Natural killer cell (primary cell): Measurements from ENCODE around the gene PHACTR4. TPM values are rescaled to one million over a fixed set of nuclear protein-coding genes. Genes with fewer than 3 reads are reported as not detected.

Experiments
- ATAC-seq, 3 donors: fragments of 150-1000 bp in 2 of 3; fragments of 200-7000 bp in 1 of 3; cut with Tn5 transposase; 1 replicate in 1 of 3; 2 replicates in 2 of 3; pipeline ENCODE4 v1.10.0; 2021; ENCODE audit warnings: mild to moderate bottlenecking in 2 of 3, moderate library complexity in 2 of 3
- DNase-seq, 2 donors: peaks; one replicate each; pipeline versions ENCODE4 v3.0.0 to v3.0.0-alpha.2; 2013 to 2021; ENCODE audit warnings: mixed read lengths in 1 of 2
- H3K27ac ChIP-seq: one replicate; pipeline ENCODE4 v1.5.1; 2013; ENCODE audit warnings: mild to moderate bottlenecking, low read length
- H3K27me3 ChIP-seq: one replicate; pipeline ENCODE4 v1.6.1; 2013; ENCODE audit warnings: low read length; ENCODE audit not compliant: control insufficient read depth, insufficient read depth
- H3K36me3 ChIP-seq: one replicate; pipeline ENCODE4 v1.6.1; 2013; ENCODE audit warnings: low read length; ENCODE audit not compliant: control insufficient read depth, insufficient read depth
- H3K4me1 ChIP-seq: one replicate; pipeline ENCODE4 v1.6.1; 2013; ENCODE audit warnings: low read length; ENCODE audit not compliant: control insufficient read depth, insufficient read depth
- H3K4me3 ChIP-seq: one replicate; pipeline ENCODE4 v1.5.1; 2013; ENCODE audit warnings: low read length
- H3K9me3 ChIP-seq: one replicate; pipeline ENCODE4 v1.6.1; 2013; ENCODE audit warnings: low read length; ENCODE audit not compliant: control insufficient read depth, insufficient read depth
- H3K27ac Mint-ChIP-seq, 2 donors: one replicate each; pipeline ENCODE4 v1.8.0; 2022; ENCODE audit warnings: mild to moderate bottlenecking in 2 of 2, mixed read lengths in 2 of 2, moderate library complexity in 1 of 2
- H3K27me3 Mint-ChIP-seq, 2 donors: one replicate each; pipeline ENCODE4 v1.8.0; 2022; ENCODE audit warnings: low read depth in 2 of 2, mixed read lengths in 2 of 2
- H3K36me3 Mint-ChIP-seq: one replicate; pipeline ENCODE4 v1.8.0; 2022; ENCODE audit warnings: mixed read lengths
- H3K4me1 Mint-ChIP-seq, 2 donors: one replicate each; pipeline ENCODE4 v1.8.0; 2022; ENCODE audit warnings: mixed read lengths in 2 of 2
- H3K4me3 Mint-ChIP-seq: one replicate; pipeline ENCODE4 v1.8.0; 2022; ENCODE audit warnings: mild to moderate bottlenecking, moderate library complexity, mixed read lengths
- H3K9me3 Mint-ChIP-seq, 2 donors: one replicate each; pipeline ENCODE4 v1.8.0; 2022; ENCODE audit warnings: mixed read lengths in 2 of 2
- WGBS: methylation state at CpG from one replicate; pipeline ENCODE4 v1.1.7; 2013; ENCODE audit warnings: missing lambda C conversion rate; ENCODE audit not compliant: insufficient coverage; 5-methylcytosine and 5-hydroxymethylcytosine counted together
- intact Hi-C: fragments of 100-400 bp; cut with micrococcal nuclease; formaldehyde crosslinking; loops from one replicate; pipeline ENCODE4 v1.14.2; 2022
- total RNA-seq, 4 donors: library from RNA; stranded (reverse); fragments of 120-200 nt in 1 of 4; gene quantifications; one replicate each; pipeline versions ENCODE4 v1.2.3 to v1.2.4, GENCODE V29; 2013 to 2022
- TF ChIP-seq, protein P1 (sequence below): fragments of 200-600 bp; IDR thresholded peaks from one replicate; pipeline ENCODE4 v1.8.0; 2022; ENCODE audit warnings: antibody characterized with exemption

Gene PHACTR4
- total RNA-seq, 3 donors from 2014 or later (not counting 1 experiment from before 2014, with no cell fraction given): 35.2 to 50.9 (median 44.2) TPM

GRCh38 chr1:28507247-28507645 lies 137.7 kb downstream of the PHACTR4 start:
- H3K36me3 ChIP-seq: peaks cover 36% of the 10 kb centered on the region
- TF ChIP-seq, protein P1, sequence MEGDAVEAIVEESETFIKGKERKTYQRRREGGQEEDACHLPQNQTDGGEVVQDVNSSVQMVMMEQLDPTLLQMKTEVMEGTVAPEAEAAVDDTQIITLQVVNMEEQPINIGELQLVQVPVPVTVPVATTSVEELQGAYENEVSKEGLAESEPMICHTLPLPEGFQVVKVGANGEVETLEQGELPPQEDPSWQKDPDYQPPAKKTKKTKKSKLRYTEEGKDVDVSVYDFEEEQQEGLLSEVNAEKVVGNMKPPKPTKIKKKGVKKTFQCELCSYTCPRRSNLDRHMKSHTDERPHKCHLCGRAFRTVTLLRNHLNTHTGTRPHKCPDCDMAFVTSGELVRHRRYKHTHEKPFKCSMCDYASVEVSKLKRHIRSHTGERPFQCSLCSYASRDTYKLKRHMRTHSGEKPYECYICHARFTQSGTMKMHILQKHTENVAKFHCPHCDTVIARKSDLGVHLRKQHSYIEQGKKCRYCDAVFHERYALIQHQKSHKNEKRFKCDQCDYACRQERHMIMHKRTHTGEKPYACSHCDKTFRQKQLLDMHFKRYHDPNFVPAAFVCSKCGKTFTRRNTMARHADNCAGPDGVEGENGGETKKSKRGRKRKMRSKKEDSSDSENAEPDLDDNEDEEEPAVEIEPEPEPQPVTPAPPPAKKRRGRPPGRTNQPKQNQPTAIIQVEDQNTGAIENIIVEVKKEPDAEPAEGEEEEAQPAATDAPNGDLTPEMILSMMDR: no peak
- H3K9me3 ChIP-seq: no peaks in the 10 kb centered on the region
- Mint-ChIP-seq H3K36me3 (no peaks in the 10 kb centered on the region), H3K4me3 (peak overlapping the region; percentile 99), H3K4me1 (peaks cover 58 to 59% of the 10 kb centered on the region in 2 donors), H3K27ac (peak overlapping the region; percentile 97 to 99), H3K9me3 (no peaks in the 10 kb centered on the region), H3K27me3 (no peaks in the 10 kb centered on the region)
- H3K27me3 ChIP-seq: no peaks in the 10 kb centered on the region
- peak in 1 of 2 donors; percentile 31 for DNase-seq
- H3K4me1 ChIP-seq: peaks cover 54% of the 10 kb centered on the region
- ATAC-seq: no peak
- peak overlapping the region; percentile 77 for H3K27ac ChIP-seq
- intact Hi-C loops: loop anchor here (2.0 to 5.0 kb wide), 5 partner anchors 135 to 420 kb away; partner anchors contain the start of genes EYA3, TAF12 and YTHDF2
- WGBS: 1% methylated on average over 11 of the region's 11 CpGs
- H3K4me3 ChIP-seq: peak overlapping the region; percentile 80

- Mint-ChIP-seq H3K9me3 (no peaks in the 10 kb centered on the region), H3K4me1 (peaks cover 63 to 65% of the 10 kb centered on the region in 2 donors), H3K4me3 (peak overlapping the region; percentile 99), H3K36me3 (no peaks in the 10 kb centered on the region), H3K27ac (peak overlapping the region; percentile 97 to 99), H3K27me3 (no peaks in the 10 kb centered on the region)
- Histone ChIP-seq H3K36me3 (peaks cover 41% of the 10 kb centered on the region), H3K27me3 (no peaks in the 10 kb centered on the region), H3K27ac (peak overlapping the region; percentile 77), H3K4me3 (peak overlapping the region; percentile 80), H3K4me1 (peaks cover 57% of the 10 kb centered on the region), H3K9me3 (no peaks in the 10 kb centered on the region)
- WGBS: 16% methylated on average over 8 of the region's 10 CpGs
- no peak for DNase-seq
- TF ChIP-seq, protein P1: no peak
- intact Hi-C loops: loop anchor here (2.0 to 5.0 kb wide), 5 partner anchors 134 to 421 kb away; partner anchors contain the start of genes EYA3, TAF12 and YTHDF2
- no peak for ATAC-seq
Observed at GRCh38 chr1:28507646-28508434, 138.3 kb downstream of the PHACTR4 start.

- WGBS: 37% methylated on average over 5 of the region's 5 CpGs
- peaks cover 61% of the 10 kb centered on the region for H3K4me1 ChIP-seq
- H3K9me3 Mint-ChIP-seq: no peaks in the 10 kb centered on the region
- no peaks in the 10 kb centered on the region for H3K9me3 ChIP-seq
- intact Hi-C loops: loop anchor here (5.0 kb wide), 4 partner anchors 134 to 421 kb away; partner anchors contain the start of genes EYA3 and TAF12
- ATAC-seq (no peak), DNase-seq (no peak)
- no peak overlapping the region for H3K27ac ChIP-seq
- peaks cover 46% of the 10 kb centered on the region for H3K36me3 ChIP-seq
- no peaks in the 10 kb centered on the region for H3K27me3 Mint-ChIP-seq
- TF ChIP-seq, protein P1: no peak
- peaks cover 63 to 65% of the 10 kb centered on the region in 2 donors for H3K4me1 Mint-ChIP-seq
- peak overlapping the region; percentile 97 to 99 for H3K27ac Mint-ChIP-seq
- no peak overlapping the region for H3K4me3 ChIP-seq
- peak overlapping the region; percentile 99 for H3K4me3 Mint-ChIP-seq
- H3K27me3 ChIP-seq: no peaks in the 10 kb centered on the region
- no peaks in the 10 kb centered on the region for H3K36me3 Mint-ChIP-seq
Observed at GRCh38 chr1:28508435-28508754, 138.9 kb downstream of the PHACTR4 start.
